A673 (cell line): ENCODE measurements around the gene MFSD6. TPM values are rescaled to one million over a fixed set of nuclear protein-coding genes. Genes with fewer than 3 reads are reported as not detected.

ENCODE experiments used
- BruUV-seq: library from RNA; stranded (reverse); fragments of 400-500 nt; replicated peaks from 2 replicates; lab custom pipeline; 2021; lab: Mats Ljungman, UMichigan
- CTCF ChIA-PET: fragments of 300-600 bp; sonication (Branson Sonifier 250); formaldehyde crosslinking; loops from one replicate; lab custom pipeline; 2022; ENCODE audit warnings: antibody characterized with exemption; lab: Charles Lee
- POLR2A ChIA-PET: fragments of 300-600 bp; sonication (Branson Sonifier 250); formaldehyde crosslinking; loops from one replicate; lab custom pipeline; 2022; ENCODE audit warnings: antibody characterized with exemption; ENCODE audit not compliant: low non-redundant PET; lab: Charles Lee
- DNase-seq: peaks from one replicate; pipeline ENCODE4 v3.0.0-alpha.2; 2015; ENCODE audit warnings: low spot score
- H3K27ac ChIP-seq: fragments of 200-600 bp; sonication (generic); 2 replicates; pipeline ENCODE4 v1.5.1; 2016; ENCODE audit warnings: mixed run types, low read depth, mild to moderate bottlenecking, mixed read lengths, antibody characterized with exemption, low read length; ENCODE audit not compliant: poor library complexity, severe bottlenecking
- H3K27me3 ChIP-seq: fragments of 200-600 bp; sonication (generic); replicated peaks from 2 replicates; pipeline ENCODE4 v1.6.1; 2017; ENCODE audit warnings: mixed run types, low read depth, mild to moderate bottlenecking, mixed read lengths, antibody characterized with exemption, low read length; ENCODE audit not compliant: insufficient read depth, poor library complexity
- H3K36me3 ChIP-seq: fragments of 200-600 bp; sonication (generic); 2 replicates; pipeline ENCODE4 v1.6.1; 2016; ENCODE audit warnings: mixed run types, mild to moderate bottlenecking, mixed read lengths, antibody characterized with exemption, low read length; ENCODE audit not compliant: insufficient read depth, poor library complexity, severe bottlenecking
- H3K4me1 ChIP-seq: fragments of 200-600 bp; sonication (generic); 2 replicates; pipeline ENCODE4 v1.6.1; 2017; ENCODE audit warnings: mixed run types, mild to moderate bottlenecking, mixed read lengths, antibody characterized with exemption, low read length; ENCODE audit not compliant: insufficient read depth, poor library complexity, severe bottlenecking
- H3K4me3 ChIP-seq: fragments of 200-600 bp; sonication (generic); 2 replicates; pipeline ENCODE4 v1.5.1; 2016; ENCODE audit warnings: low read depth, mixed run types, mild to moderate bottlenecking, mixed read lengths, low read length; ENCODE audit not compliant: poor library complexity, severe bottlenecking
- H3K9me3 ChIP-seq: fragments of 200-600 bp; sonication (generic); 2 replicates; pipeline ENCODE4 v1.6.1; 2016; ENCODE audit warnings: mixed run types, low read depth, mild to moderate bottlenecking, mixed read lengths, antibody characterized with exemption, low read length; ENCODE audit not compliant: poor library complexity, severe bottlenecking
- EZH2 ChIP-seq: fragments of 200-600 bp; sonication (generic); IDR thresholded peaks from 2 replicates; pipeline ENCODE4 v1.6.1; 2017; ENCODE audit warnings: borderline replicate concordance, low read depth, mild to moderate bottlenecking, mixed read lengths, antibody characterized with exemption, low read length; ENCODE audit not compliant: poor library complexity, severe bottlenecking
- intact Hi-C: fragments of 100-400 bp; cut with micrococcal nuclease; formaldehyde crosslinking; loops from one replicate; pipeline ENCODE4 v1.10.0; 2022; ENCODE audit not compliant: unreplicated experiment
- total RNA-seq: library from RNA; stranded (reverse); gene quantifications from 2 replicates; pipeline ENCODE4 v1.2.3, GENCODE V29; 2021
- TF ChIP-seq, protein P1 (sequence below): fragments of 300-800, 200-600 bp; sonication (generic); conservative IDR thresholded peaks from 2 replicates; pipeline ENCODE4 v1.5.1; 2017; ENCODE audit warnings: low read depth, mild to moderate bottlenecking, antibody characterized with exemption, low read length, moderate library complexity, mixed read lengths

Gene MFSD6
- total RNA-seq, 1 experiment from 2014 or later: 8.4 TPM

DNA sequence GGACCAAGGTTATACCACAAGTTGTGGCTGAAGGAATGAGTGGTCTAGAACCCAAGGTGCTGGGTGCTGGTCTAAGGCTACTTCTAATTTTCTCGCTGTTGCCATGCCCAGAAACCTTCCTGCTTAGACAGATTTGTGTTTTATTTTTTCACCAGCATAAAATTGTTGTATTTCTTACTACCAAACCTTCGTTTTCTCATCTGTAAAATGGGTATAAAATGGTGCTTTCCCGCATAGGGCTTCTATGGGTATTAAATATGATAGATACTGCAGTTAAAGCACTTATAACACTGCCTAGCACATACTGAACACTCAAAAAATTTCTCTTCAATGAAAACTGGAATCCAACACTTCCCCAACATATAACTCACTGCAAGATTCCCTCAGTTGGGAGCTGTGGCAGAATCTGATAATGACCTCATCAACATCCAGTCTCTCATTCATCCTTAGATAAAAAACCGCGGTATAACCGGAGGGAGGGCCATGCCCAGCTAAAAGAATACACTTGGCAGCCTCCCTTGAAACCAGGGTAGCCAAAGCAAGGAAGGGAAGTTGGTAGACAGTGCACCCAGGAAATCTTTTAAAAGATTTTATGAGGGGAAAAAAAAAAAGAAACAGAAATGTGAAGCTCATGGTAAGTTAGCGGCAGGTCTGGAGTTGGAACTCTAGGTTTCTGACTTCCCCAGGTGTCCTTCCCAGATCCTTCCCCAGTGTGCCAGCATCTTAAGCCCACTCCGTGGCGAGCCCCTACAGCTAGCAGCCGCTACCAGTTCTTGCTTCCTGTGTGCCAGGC lies 125.2 kb downstream of the MFSD6 start:
- intact Hi-C loops: loop anchor here (5.0 kb wide), 1 partner anchor 114 kb away; the partner anchor contains the start of gene NAB1
- TF ChIP-seq EZH2: no peak
- TF ChIP-seq, protein P1, sequence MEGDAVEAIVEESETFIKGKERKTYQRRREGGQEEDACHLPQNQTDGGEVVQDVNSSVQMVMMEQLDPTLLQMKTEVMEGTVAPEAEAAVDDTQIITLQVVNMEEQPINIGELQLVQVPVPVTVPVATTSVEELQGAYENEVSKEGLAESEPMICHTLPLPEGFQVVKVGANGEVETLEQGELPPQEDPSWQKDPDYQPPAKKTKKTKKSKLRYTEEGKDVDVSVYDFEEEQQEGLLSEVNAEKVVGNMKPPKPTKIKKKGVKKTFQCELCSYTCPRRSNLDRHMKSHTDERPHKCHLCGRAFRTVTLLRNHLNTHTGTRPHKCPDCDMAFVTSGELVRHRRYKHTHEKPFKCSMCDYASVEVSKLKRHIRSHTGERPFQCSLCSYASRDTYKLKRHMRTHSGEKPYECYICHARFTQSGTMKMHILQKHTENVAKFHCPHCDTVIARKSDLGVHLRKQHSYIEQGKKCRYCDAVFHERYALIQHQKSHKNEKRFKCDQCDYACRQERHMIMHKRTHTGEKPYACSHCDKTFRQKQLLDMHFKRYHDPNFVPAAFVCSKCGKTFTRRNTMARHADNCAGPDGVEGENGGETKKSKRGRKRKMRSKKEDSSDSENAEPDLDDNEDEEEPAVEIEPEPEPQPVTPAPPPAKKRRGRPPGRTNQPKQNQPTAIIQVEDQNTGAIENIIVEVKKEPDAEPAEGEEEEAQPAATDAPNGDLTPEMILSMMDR: no peak
- no peaks in the 10 kb centered on the region for H3K27me3 ChIP-seq
- H3K4me1 ChIP-seq: peaks cover 25% of the 10 kb centered on the region
- ChIA-PET POLR2A (interaction anchor here (0.6 kb wide), 1 partner anchor 109 kb away, joined by 3 read pairs; no protein-coding TSS in a partner anchor), CTCF (no interaction called here)
- H3K27ac ChIP-seq: peak overlapping the region; percentile 92
- H3K4me3 ChIP-seq: peak overlapping the region; percentile 65
- TSS peak; percentile 52 for BruUV-seq
- DNase-seq: peak; percentile 14
- H3K36me3 ChIP-seq: no peaks in the 10 kb centered on the region
- peaks cover 6% of the 10 kb centered on the region for H3K9me3 ChIP-seq

DNA sequence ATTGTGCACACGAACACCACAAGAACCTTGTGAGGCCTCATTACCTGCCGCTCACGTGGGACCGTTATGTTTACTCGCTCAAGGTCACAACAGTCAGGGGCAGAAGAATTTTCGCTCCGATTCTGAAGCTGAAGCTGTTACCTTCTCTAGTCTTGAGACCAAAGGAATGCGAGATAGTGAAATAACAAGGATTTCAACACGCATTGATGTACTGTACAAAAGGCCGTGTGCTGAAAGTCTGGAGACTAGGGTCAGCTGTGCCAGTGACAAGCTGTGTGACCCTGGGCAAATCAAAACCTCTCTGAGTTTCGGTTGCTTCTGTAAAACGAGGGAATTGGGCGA lies 125.8 kb downstream of the MFSD6 start:
- ChIA-PET POLR2A (interaction anchor here (0.6 kb wide), 1 partner anchor 109 kb away, joined by 3 read pairs; no protein-coding TSS in a partner anchor), CTCF (no interaction called here)
- DNase-seq: no peak
- Histone ChIP-seq H3K27ac (peak overlapping the region; percentile 92), H3K4me3 (peak overlapping the region; percentile 65), H3K4me1 (peaks cover 21% of the 10 kb centered on the region), H3K27me3 (no peaks in the 10 kb centered on the region), H3K36me3 (no peaks in the 10 kb centered on the region), H3K9me3 (peaks cover 9% of the 10 kb centered on the region)
- intact Hi-C loops: loop anchor here (5.0 kb wide), 1 partner anchor 113 kb away; the partner anchor contains the start of gene NAB1
- no TSS peak for BruUV-seq
- TF ChIP-seq, protein P1: no peak
- TF ChIP-seq EZH2: no peak

DNA sequence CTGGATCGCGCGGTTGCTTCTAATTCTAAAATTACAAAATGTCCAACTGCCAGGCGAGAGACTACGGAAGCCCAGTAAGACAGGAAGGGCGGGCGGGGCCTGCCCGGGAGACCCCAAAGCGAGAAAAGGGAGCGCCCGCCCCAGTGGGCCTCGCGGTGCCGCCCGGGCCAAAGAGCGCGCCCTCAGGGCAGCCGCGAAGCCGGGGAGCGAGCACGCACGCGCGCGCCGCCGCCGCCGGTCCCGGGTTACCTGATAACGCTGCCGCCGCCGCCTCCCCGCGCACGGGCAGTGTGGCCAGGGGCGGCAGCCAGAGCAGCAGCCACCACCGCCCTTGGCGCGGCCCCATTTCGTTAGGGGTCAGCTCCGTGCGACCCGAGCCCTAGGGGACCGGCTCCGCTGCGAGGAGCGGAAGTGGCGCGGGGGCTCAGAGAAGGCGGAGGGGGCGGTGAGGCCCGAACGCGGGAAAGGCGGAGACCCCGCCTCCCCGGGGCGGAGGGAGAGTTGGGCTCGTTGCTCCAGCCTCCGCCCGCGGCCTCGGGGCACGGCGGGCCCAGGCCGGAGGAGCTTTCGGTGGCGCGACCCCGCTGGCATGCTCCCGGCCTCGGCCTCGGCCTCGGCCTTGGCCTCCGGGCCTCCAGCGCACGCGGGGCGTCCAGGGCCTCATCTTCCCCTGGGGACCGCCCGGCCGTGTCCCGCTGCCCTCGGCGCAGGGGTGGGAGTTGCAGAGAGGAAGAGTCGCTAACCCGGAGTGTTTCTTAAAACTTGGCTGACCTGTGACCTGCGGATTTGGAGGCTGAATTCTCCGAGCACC lies 126.4 kb downstream of the MFSD6 start, which contains the start of gene NEMP2:
TSS of gene NEMP2 (minus strand) at position 413 of the 811 bp plus-strand sequence. CDS start at position 346, 67 bp downstream.
- no peaks in the 10 kb centered on the region for H3K27me3 ChIP-seq
- TF ChIP-seq, protein P1: no peak
- TF ChIP-seq EZH2: no peak
- peak; percentile 89 for DNase-seq
- intact Hi-C loops: loop anchor here (5.0 kb wide), 1 partner anchor 113 kb away; the partner anchor contains the start of gene NAB1
- H3K4me1 ChIP-seq: peaks cover 21% of the 10 kb centered on the region
- CTCF ChIA-PET: no interaction called here
- peak within 1 kb of the TSS; percentile 65 for H3K4me3 ChIP-seq
- H3K9me3 ChIP-seq: peaks cover 14% of the 10 kb centered on the region
- peak within 1 kb of the TSS; percentile 92 for H3K27ac ChIP-seq
- no TSS peak for BruUV-seq
- no peaks in the 10 kb centered on the region for H3K36me3 ChIP-seq
- POLR2A ChIA-PET: no interaction called here
